Prostate gland (tissue), 2 donors: ENCODE results near the gene SH3BGR.

ENCODE experiments used
- POLR2A ChIP-seq: fragments of 450-650 bp; IDR thresholded peaks from one replicate; pipeline ENCODE4 v1.6.1; 2016; ENCODE audit warnings: antibody characterized with exemption, mild to moderate bottlenecking
- POLR2AphosphoS5 ChIP-seq: sonication (generic); formaldehyde crosslinking; IDR thresholded peaks from one replicate; pipeline ENCODE4 v1.6.1; 2017; ENCODE audit warnings: antibody characterized with exemption
- TF ChIP-seq, protein P1 (sequence below), 4 experiments: fragments of 200-600 bp in 2 of 4; fragments of 450-650 bp in 2 of 4; sonication (generic) in 2 of 4; IDR thresholded peaks; 1 replicate in 3 of 4; 2 replicates in 1 of 4; pipeline ENCODE4 v1.5.1; 2016 to 2019; ENCODE audit warnings: antibody characterized with exemption in 4 of 4, mild to moderate bottlenecking in 2 of 4, moderate library complexity in 2 of 4

- TF ChIP-seq, protein P1, sequence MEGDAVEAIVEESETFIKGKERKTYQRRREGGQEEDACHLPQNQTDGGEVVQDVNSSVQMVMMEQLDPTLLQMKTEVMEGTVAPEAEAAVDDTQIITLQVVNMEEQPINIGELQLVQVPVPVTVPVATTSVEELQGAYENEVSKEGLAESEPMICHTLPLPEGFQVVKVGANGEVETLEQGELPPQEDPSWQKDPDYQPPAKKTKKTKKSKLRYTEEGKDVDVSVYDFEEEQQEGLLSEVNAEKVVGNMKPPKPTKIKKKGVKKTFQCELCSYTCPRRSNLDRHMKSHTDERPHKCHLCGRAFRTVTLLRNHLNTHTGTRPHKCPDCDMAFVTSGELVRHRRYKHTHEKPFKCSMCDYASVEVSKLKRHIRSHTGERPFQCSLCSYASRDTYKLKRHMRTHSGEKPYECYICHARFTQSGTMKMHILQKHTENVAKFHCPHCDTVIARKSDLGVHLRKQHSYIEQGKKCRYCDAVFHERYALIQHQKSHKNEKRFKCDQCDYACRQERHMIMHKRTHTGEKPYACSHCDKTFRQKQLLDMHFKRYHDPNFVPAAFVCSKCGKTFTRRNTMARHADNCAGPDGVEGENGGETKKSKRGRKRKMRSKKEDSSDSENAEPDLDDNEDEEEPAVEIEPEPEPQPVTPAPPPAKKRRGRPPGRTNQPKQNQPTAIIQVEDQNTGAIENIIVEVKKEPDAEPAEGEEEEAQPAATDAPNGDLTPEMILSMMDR (IDR thresholded peaks at IDR 0.05), result no peak
- peak; percentile 31 for TF ChIP-seq POLR2AphosphoS5
- no peak for TF ChIP-seq POLR2A
These were observed 67.1 kb downstream of the SH3BGR start for GRCh38 chr21:39518847-39519210.
